Measurements from ENCODE around the gene EPHB2. TPM values are rescaled to one million over a fixed set of nuclear protein-coding genes. Genes with fewer than 3 reads are reported as not detected.

Gene EPHB2
- total and polyA plus RNA-seq, 2 of the 8 experiments (the other 6 are each of a cell fraction or from before 2014, with no cell fraction given) = 15.8 to 17.2 TPM

DNA sequence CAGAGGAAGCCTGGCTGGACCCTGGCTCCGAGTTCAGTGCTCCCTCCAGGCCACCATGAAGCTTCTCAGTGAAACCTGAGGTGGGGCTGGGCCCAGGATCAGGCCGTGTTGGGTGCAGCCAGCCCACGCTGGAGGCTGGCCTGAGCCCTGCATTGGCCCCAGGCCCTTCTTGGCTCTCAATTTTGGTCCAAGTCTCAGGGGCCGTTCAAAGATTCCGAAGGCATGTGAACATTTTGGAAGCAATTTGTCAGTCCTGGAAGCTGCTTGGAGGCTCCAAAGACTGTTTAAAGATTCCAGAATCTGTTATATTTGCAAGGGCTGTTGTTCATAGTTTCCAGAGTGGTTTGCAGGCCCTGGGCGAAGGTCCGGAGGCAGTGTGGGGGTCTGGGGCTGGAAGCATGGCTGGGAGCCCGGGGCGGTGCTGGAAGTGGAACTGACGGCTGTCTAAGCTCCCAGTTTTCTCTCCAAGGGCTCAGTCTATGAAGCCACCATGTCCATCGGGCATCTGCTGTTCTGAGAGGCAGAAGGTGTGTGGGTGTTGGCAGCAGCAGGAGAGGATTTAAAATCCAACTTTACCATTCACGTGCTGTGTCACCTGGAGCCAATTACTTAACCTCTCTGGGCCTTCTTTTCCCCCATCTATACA lies 104.9 kb downstream of the EPHB2 start (continued):
- TF ChIP-seq, protein P1, sequence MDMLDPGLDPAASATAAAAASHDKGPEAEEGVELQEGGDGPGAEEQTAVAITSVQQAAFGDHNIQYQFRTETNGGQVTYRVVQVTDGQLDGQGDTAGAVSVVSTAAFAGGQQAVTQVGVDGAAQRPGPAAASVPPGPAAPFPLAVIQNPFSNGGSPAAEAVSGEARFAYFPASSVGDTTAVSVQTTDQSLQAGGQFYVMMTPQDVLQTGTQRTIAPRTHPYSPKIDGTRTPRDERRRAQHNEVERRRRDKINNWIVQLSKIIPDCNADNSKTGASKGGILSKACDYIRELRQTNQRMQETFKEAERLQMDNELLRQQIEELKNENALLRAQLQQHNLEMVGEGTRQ (IDR thresholded peaks at IDR 0.05; ENCODE audit: low read length) = no peak
- TF ChIP-seq E2F6 (IDR thresholded peaks at IDR 0.05) = no peak
- TF ChIP-seq SIRT6 (IDR thresholded peaks at IDR 0.05; ENCODE audit: low read length) = no peak
- no peak for TF ChIP-seq CHD1 (IDR thresholded peaks at IDR 0.05; ENCODE audit: low read depth, low read length)
- no peak for TF ChIP-seq JUND (IDR thresholded peaks at IDR 0.05; ENCODE audit: low read length)
- no peak for TF ChIP-seq TAF7 (optimal IDR thresholded peaks at IDR 0.05; ENCODE audit: borderline replicate concordance, low read depth, low read length)
- TF ChIP-seq POU5F1 (IDR thresholded peaks at IDR 0.05; ENCODE audit: low read depth, low read length) = no peak
